Astrocyte of the spinal cord (primary cell): ENCODE data around the gene KIF25.

Experiments
- DNase-seq: peaks from one replicate; pipeline ENCODE4 v3.0.0; 2011; ENCODE audit warnings: low read depth, low spot score
- H3K4me3 ChIP-seq: 2 replicates; pipeline ENCODE4 v1.5.1; 2011; ENCODE audit warnings: low read depth, mild to moderate bottlenecking, low read length, moderate library complexity
- CTCF ChIP-seq: IDR thresholded peaks from 2 replicates; pipeline ENCODE4 v1.5.1; 2012; ENCODE audit warnings: low read depth, mild to moderate bottlenecking, low read length, inconsistent platforms
- in situ Hi-C: cut with HindIII; loops from 2 replicates; pipeline ENCODE4 v1.10.0; 2017; ENCODE audit warnings: low sequenced_read_pairs

KIF25 gene

GRCh38 chr6:168009331-168009730 is 11.9 kb downstream of the KIF25 start:
- no peak for TF ChIP-seq CTCF
- H3K4me3 ChIP-seq = no peak overlapping the region
- DNase-seq = peak; percentile 31
- in situ Hi-C loops = no loop called here

- no peak for TF ChIP-seq CTCF
- no peak for DNase-seq
- in situ Hi-C loops = no loop called here
- H3K4me3 ChIP-seq = no peak overlapping the region
These were observed 13.8 kb downstream of the KIF25 start for GRCh38 chr6:168011291-168011690.

GRCh38 chr6:168012431-168013249 is 15.2 kb downstream of the KIF25 start:
- in situ Hi-C loops = no loop called here
- TF ChIP-seq CTCF = no peak
- H3K4me3 ChIP-seq = no peak overlapping the region
- no peak for DNase-seq

GRCh38 chr6:168013250-168013915 is 15.9 kb downstream of the KIF25 start:
- in situ Hi-C loops = no loop called here
- TF ChIP-seq CTCF = no peak
- no peak overlapping the region for H3K4me3 ChIP-seq
- no peak for DNase-seq

GRCh38 chr6:168014428-168014827 is 17.0 kb downstream of the KIF25 start:
- in situ Hi-C loops = no loop called here
- no peak overlapping the region for H3K4me3 ChIP-seq
- DNase-seq = no peak
- no peak for TF ChIP-seq CTCF

- no peak for TF ChIP-seq CTCF
- in situ Hi-C loops = no loop called here
- no peak overlapping the region for H3K4me3 ChIP-seq
- DNase-seq = no peak
These were observed 17.5 kb downstream of the KIF25 start for GRCh38 chr6:168015009-168015408.
